Glomerular visceral epithelial cell (primary cell): ENCODE results near the gene IFNLR1.

Source experiments
- DNase-seq: peaks from one replicate; pipeline ENCODE4 v3.0.0-alpha.2; 2016; ENCODE audit errors: extremely low spot score

The IFNLR1 gene

DNA sequence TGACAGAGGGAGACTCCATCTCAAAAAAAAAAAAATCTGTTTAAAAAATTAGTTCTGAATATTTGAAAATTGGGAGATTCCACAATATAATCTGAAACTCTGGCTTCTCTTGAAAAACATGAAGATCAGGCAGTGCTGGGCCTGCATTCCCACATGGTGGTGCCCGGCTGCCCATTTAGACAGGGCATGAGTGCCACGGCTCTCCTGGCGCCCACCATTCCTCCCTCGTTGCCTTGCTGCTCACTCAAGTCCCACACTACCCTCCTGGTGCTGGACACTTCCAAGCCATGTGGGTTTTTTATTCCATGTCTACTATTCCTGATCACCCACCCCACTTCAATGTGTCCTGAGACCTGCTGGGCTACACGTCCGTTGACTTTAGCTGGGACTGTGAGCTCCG is 64.3 kb downstream of the IFNLR1 start:
- no peak for DNase-seq

DNA sequence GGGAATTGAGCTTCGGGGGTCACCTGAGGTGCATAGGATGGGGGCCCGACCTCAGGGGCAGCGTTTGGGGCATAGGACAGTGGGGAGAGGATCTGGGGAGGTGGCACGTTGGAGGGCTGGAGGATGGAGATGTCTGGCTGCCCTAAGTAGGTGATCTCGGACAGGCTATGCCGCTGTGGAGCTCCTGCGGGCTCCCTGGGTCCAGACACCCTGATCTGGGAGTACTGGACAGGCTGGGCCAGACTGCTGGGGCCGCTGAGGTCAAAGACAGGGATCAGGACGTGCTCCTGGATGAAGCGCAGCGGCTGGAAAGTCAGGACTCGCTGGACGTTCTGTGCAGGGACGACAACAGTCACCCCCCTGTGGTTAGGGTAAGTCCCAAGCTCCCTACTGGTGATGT is 65.7 kb downstream of the IFNLR1 start:
- no peak for DNase-seq

DNA sequence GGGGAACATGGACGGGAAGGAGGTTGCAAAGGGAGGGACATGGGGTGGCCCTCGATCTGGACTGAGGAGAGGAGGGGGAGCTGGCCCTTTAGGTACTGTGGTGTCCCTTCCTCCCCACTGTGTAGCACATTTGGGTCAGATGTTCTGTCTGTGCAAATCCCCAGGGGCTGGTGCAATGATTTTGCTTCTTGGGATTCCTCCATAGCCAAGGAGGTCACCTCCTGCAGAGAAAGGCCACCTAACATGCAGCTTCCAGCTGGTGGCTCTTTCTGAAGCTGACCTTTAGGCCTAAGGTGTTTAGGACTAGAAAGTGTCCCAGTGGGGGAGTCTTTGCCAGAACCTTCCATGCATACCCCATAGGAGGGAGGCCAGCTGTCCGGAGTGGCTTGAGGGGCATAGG is 66.1 kb downstream of the IFNLR1 start:
- no peak for DNase-seq

DNA sequence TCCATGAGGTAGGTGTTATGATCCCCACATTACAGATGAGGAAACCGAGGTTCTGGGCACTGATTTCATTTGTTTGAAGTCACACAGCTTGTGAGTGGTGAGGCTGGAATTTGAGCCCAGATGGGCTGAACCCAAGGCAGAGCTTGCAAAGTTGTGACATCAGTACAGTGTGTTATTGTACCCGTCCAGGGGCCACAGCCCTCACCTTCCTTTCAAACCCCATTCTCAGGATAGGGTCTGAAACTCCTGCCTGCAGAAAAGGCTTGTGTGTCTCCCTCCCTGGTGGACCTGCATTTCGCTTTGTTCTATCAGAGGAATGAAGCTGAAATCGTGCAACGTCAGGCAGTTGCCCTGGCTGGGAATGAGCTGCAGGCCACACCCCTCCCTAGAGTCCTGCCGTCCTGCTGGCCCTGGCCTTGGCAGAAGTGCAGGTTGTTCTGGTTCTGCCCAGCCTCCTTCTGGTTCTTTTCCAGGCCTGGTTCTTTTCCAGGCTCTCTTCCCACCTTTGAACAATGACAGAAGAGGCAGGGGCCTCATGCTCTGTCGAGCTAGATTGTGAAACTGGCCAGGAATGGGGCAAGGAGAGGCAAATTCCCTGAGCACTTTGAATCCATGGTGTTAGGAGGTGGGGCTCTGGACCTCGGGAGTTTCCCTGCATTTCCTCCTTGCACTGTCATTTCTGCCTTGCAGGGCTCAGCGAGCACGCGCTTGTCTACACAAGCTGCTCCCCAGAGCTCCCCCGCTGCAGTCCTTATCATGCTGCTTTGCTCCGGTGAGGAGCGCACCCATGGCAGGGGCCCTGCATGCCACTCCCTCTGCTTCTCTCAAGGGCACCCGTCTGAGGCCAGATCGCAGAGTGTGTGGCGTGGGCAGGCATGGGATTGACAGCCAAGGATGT is 67.0 kb downstream of the IFNLR1 start:
- peak; percentile 63 for DNase-seq

DNA sequence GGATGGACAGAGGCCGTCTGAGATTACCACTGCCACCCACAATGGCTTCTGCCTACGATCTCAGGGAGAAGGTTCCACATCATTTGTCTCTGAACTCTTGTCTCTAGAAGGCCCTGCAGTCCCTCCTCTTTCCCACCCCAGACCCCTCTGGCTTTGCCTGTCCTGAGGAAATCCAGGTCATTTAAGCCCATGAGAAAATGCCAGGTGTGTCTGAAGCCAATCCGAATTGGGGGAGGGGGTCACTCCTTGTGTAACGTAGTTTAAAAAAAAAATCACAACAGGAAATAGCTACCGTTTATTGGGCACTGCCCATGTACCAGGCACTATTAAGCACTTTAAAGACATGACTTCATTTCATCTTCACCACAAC is 67.6 kb downstream of the IFNLR1 start:
- DNase-seq, result no peak

DNA sequence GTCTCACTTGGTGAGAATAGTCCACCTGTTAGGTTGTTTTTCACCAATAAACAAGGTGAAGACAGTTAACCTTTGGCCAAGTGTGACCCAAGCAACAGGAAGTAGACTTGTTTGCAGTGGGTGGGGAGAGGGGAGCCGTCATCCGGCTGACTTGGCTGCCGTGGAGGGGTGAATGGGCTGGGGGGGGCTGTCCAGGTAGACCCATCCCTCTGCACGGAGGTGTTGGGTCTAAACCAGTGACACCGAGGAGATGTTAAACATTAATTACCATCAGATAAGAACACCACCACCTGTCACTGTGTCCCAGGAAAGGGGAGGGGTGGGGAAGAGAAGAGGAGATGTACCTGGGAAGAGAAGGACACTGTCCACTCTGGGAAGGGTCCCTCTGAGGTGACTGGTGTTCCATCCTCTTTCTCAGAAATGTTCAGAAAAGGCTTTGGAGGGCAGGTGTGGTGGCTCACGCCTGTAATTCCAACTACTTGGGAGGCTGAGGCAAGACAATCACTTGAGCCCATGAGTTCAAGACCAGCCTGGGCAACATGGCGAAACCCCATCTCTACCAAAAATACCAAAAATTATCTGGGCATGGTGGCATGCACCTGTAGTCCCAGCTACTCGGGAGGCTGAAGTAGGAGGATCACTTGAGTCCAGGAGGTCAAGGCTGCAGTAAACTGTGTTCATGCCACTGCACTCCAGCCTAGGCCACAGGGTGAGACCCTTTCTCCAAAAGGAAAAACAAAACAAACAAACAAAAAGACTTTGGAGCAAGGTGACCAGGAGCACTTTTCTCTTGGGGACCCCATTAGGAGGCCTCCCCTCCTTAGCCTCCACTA is 68.5 kb downstream of the IFNLR1 start:
- no peak for DNase-seq

DNA sequence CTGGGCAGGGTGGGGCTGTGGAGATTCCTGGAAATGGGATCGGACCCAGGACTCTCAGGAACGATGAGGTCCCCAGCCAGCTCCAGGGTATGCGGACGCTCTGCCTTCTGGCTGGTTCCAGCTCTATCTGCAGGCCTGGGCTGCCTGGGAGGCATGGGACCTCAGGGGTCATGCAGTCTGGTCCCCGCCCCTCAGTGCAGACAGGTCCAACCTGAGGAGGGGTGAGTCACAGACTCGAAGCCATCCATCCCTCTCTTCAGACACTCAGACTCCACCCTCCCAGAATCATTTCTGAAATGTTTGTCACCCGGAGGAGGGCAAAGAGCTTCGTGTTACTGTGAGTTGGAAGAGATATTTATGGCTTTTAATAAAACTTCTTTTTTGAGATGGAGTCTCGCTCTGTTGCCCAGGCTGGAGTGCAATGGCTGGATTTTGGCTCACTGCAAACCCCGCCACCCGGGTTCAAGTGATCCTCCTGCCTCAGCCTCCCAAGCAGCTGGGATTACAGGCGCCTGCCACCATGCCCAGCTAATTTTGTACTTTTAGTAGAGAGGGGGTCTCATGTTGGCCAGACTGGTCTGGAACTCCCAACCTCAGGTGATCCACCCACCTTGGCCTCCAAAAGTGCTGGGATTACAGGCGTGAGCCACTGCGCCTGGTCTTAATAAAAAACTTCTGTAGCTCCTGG is 69.2 kb downstream of the IFNLR1 start:
- DNase-seq, result peak; percentile 53

DNA sequence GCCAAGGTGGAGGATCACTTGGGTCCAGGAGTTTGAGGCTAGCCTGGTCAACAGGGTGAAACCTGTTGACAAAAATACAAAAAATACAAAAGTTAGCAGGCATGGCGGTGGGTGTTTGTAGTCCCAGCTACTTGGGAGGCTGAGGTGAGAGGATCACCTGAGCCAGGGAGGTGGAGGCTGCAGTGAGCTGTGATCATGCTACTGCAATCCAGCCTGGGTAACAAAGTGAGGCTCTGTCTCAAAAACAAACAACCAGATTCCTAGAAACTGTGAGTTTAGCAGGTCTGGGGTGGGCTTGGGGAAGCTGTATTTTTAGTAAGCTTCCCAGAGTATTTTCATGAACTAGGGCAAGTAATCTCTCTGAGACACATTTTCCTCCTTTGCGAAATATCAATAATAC is 70.0 kb downstream of the IFNLR1 start:
- no peak for DNase-seq

DNA sequence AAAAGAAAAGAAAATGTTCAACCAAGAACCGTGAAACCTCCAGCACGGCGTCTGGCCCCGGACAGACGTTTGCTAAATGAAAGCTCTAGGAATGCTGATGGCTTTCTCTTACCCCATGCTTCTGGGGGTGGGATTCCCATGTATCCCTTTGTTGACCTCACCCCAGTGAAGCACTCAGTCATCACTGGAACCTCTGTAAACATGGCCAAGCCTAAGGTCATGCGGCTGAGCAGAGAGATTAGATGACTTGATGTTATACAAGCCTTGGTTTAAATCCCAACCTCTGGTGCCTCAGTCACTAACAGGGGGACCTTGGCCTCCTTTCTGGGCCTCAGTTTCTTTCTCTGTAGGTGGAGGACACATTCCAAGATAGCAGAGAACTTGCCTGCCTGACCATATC is 72.3 kb downstream of the IFNLR1 start:
- no peak for DNase-seq

DNA sequence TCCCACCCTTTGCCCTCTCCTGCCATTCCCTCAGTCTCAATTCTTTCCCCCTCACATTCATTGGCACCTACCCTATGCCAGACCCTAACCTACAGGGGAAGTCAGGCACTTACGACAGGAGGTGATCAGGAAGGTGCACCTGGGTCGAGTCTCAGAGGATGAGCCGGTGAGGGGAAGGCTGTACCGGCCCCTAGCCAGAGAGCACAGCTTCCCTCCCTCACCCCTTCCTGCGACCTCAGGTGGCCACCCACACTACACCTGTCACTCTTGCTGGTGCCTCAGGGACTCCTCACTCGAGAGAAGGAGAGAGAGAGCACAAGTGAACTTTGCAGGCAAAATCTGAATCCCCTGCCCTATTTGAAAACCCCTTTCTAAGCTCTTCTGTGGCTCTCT is 73.5 kb downstream of the IFNLR1 start:
- no peak for DNase-seq

DNA sequence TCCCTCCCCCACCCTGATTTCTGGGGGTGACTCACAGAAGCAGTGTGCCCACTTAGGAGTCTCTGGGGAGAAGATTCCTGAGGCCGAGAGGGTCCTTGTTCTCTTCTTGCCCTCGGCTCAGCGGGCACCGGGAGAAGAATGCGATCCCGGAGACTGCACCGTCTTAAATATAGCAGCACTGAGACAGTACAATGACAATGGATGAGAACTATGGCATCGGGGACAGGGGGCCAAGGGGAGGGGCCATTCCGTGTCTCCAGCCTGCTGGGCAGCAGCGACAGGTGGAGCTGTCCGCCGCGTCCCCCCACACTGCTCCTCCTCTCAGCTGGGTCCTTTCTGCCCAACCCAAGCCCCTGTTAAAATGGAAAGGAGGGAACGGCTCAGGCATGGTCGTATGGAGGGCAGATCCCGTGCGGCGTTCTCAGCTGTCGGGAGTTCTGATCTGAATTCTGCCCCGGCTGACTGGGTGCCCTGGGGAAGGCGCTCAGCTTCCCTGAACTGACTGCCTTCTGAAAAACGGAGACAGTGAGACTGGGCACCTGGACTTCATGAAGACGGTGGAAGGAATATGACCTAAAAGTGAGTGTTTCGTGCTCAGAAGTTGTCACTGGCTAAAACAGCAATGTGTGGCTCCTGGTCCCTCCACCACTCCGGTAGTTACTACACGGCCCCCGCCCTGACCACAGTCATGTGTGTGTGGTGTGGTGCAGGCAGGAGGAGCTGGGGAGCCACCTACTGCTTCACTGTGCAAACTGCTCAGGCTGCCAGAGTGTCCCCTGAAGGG is 74.9 kb downstream of the IFNLR1 start, which contains the start of gene MYOM3:
Gene MYOM3, minus strand, starts transcription at position 140 of the 784 bp plus-strand sequence. CDS start 3,499 bp downstream, outside the sequence.
- DNase-seq, result peak; percentile 77

DNA sequence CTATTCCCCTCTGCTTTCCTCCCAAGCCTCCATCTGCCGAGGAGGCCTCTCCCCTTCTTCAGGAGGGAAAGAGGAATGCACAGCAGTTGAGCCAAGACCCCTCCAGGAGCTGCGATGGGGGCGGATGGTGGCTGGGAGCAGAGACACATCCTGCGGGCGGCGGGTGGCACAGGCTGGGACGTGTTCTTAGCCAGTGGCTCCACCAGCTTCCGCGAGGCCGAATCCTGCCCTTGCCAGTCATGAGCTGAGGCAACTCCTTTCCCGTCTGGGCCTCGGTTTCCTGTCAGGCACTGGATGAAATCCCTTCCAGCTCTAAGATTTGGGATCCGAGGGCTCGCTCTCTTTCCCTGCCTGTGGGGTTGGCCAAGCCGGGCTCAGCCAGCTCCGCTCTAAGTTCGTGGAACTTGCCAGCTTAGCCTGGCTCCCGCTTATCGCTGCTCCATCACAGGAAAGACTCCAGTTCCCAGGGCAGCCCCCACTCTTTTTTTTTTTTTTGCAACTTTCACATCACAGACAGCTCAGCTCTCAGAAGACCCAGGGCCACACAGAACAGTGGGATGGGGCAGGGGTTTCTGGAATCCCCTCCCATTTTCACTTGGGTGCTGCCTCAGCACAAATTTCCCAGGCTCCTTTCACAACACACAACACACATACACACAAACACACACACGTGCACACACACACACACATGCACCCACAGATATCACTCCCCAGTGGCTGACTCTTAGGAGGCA is 75.7 kb downstream of the IFNLR1 start:
- DNase-seq, result no peak

DNA sequence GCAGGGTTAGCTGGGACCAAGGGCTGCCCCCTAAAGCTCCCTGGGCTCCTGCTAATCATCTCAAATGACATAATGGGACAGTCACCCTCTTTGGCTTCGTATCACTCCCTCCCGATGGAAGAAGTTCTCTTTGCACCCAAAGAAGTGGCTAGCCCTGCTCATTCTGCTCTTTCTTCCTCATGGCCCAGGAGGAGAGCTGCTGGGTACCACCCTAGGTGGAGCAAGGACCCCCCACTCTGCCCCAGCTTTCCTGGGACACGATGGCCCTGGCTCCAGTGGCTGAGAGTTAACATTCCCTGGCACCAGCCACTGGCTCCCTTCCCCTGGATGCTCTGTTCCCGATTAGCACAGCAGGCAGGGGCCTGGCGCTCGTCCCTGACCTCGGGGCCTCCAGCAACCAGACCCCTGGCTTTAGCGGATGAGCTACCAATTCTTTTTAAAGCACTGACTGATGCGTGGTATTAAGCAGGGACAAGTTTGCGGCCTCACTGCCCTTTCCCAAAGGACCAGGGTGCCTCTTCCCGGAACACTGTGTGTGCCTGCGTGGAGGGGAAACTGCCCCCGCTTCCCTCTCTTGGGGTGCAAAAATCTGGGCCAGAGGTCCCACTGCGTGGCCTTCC is 76.3 kb downstream of the IFNLR1 start:
- no peak for DNase-seq

DNA sequence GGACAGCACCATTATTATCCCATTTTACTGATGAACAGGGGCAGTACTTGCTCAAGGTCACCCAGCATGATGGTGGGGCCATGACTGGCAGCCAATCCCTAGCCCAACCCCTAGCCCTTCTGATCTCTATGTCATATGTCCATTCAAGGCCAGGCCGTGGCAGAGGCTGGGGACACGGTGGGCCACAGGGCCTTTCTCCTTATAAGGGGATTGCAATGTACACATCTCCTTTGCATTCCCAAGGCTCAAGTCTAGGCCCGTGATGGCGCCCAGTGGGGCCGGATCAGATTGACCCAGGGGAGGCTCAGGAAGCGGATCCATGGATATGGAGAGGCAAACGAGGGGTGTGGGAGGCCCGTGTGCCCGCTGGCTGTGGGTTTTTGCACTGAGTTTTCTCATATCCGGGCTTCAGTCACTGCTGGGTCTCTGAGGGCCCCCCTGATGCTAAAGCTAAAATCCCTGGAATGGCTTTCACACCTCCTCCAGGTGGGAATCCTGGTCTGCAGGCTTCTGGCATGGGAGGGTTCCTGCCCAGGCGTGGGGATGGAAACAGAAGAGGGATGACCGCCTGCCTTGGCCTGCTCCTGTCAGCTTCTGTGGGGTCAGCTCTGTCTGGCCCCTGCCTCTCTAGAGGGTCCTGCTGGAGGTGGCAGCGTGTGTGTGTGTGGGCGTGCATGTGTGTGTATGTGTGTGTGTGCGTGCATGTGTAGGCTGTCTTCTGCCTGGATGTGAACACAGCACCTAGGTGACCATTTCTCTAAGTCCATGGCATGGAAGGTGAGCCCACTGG is 77.2 kb downstream of the IFNLR1 start:
- DNase-seq, result no peak

DNA sequence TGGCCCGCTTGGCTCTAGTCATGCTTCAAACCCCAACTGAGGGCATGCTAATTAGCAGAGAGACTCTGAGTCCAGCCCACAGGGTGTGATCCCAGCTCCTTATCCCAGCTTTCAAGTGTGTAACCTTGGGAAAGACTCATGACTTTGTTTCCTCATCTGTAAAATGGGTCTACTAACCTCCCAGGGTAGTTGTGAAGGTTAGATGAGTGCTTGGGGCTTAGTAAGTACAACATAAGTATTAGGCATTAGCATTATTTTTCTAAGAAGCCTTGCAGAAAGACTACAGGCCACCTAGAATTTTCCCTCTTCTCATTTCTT is 78.0 kb downstream of the IFNLR1 start:
- no peak for DNase-seq

DNA sequence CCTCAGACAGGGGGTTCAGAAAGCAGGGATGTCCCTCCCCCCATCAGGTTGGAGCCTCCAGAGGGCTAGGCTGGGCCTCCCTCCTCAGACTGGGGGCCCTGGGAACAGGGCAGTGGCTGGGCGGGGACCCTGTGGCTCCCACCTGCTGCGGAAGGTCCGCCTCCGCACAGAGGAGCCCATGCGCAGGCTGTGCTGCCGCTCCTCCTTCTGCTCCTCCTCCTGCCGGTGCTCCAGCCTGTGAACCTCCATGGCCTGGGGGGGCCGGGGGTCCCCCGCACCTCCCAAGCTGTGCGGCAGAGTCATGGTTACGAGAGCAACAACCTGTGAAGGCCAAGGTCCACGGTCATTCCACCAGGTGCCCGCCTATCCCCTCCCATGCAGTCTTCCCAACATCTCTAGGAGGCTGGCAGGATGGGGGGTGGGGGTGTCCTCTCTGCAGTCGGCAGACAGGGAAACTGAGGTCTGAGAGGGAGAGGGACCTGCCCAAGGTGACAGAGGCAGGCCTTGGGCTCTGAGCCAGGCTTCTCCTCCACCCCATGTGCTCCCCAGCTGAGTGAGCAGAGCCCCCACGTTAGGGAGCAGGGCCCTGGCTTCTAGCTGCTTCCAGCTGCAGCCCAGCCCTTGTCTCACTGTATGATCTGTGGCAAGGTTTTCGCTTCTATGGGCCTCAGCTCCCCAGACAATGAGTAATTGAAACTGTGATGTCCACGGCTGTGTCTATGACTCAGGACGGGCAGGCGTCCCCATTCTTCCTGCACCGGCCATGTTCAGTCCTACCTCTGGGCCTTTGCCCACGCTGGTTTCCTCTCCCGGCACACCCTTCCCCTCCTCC is 78.5 kb downstream of the IFNLR1 start:
- DNase-seq, result peak; percentile 89

DNA sequence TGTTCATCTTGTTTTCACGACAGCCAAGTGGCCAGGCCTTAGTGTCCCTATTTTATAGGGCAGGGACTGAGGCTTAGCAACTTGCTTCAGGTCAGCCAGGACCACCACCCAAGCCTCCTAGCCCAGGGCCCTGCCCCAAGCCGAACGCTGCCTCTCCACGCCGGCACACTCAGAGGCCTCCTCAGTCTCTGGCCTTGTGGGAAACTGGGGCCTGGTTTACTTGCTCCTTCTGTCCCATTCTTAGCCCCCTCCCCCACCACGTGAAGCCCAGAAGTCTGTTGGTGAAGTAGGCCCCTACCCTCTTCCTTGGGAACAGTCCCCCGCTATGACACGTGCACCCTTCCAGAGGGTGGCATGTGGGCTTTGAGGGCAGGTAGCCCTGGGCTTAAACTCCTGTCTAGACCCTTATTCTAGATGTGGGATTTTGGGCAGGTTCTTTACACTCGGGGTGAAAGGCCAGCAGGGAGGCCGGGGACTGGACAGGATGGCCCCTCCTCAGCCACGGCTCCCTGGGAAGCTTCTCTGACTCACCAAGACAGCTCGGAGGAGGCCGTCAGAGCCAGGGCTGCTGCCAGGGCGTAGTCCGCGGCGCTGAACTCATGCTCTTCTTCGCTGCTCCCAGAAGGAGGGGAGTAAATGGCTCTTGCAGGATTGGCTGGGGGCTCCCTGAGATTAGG is 79.5 kb downstream of the IFNLR1 start:
- peak; percentile 76 for DNase-seq
